SU-DHL-6 (cell line): ENCODE data around the gene KLRC1.

ENCODE experiments used
- H2AFZ ChIP-seq: fragments of 200-600 bp; sonication (generic); 2 replicates; pipeline ENCODE4 v1.6.1; 2014; ENCODE audit warnings: low read depth, mild to moderate bottlenecking, moderate library complexity, mixed read lengths, antibody characterized with exemption, low read length; ENCODE audit not compliant: severe bottlenecking
- H3F3A ChIP-seq: fragments of 200-600 bp; shearing (Covaris generic); 2 replicates; pipeline ENCODE4 v1.6.0; 2016; ENCODE audit warnings: antibody characterized with exemption, mild to moderate bottlenecking; ENCODE audit not compliant: insufficient read depth
- H3K27ac ChIP-seq: fragments of 200-600 bp; sonication (generic); 2 replicates; pipeline ENCODE4 v1.5.1; 2016; ENCODE audit warnings: low read depth, mild to moderate bottlenecking, low read length, moderate library complexity, mixed read lengths
- H3K27me3 ChIP-seq: fragments of 200-600 bp; sonication (generic), shearing (Covaris generic); 2 replicates; pipeline ENCODE4 v1.6.0; 2014; ENCODE audit warnings: mild to moderate bottlenecking, low read length
- H3K36me3 ChIP-seq: fragments of 200-600 bp; sonication (generic); 2 replicates; pipeline ENCODE4 v1.6.1; 2014; ENCODE audit warnings: mild to moderate bottlenecking, low read length, mixed read lengths
- H3K4me2 ChIP-seq: fragments of 300-600, 200-600 bp; shearing (Covaris generic), sonication (generic); 2 replicates; pipeline ENCODE4 v1.6.0; 2014; ENCODE audit warnings: low read length, low read depth, mild to moderate bottlenecking; ENCODE audit not compliant: poor library complexity, severe bottlenecking
- H3K4me3 ChIP-seq: fragments of 200-600 bp; sonication (generic); 2 replicates; pipeline ENCODE4 v1.5.1; 2014; ENCODE audit warnings: antibody characterized with exemption, low read length, mild to moderate bottlenecking, mixed read lengths; ENCODE audit not compliant: insufficient read depth, poor library complexity, severe bottlenecking
- H3K79me2 ChIP-seq: fragments of 200-600 bp; sonication (generic); 2 replicates; pipeline ENCODE4 v1.6.1; 2014; ENCODE audit warnings: mild to moderate bottlenecking, low read length, moderate library complexity; ENCODE audit not compliant: insufficient read depth
- H3K9ac ChIP-seq: fragments of 200-600 bp; sonication (generic); 2 replicates; pipeline ENCODE4 v1.7.0; 2014; ENCODE audit warnings: mild to moderate bottlenecking, low read length
- H3K9me2 ChIP-seq: fragments of 200-600 bp; sonication (generic); replicated peaks from 2 replicates; pipeline ENCODE4 v1.6.1; 2014; ENCODE audit warnings: low read length; ENCODE audit not compliant: insufficient read depth
- H3K9me3 ChIP-seq: fragments of 200-600 bp; sonication (generic); 2 replicates; pipeline ENCODE4 v1.6.1; 2014; ENCODE audit warnings: low read length, mixed read lengths; ENCODE audit not compliant: insufficient read depth
- H4K20me1 ChIP-seq: fragments of 200-600 bp; sonication (generic); 2 replicates; pipeline ENCODE4 v1.6.1; 2014; ENCODE audit warnings: low read depth, mild to moderate bottlenecking, antibody characterized with exemption, low read length, moderate library complexity, mixed read lengths
- CTCF ChIP-seq: fragments of 200-600 bp; sonication (generic); IDR thresholded peaks from one replicate; pipeline ENCODE4 v1.5.1; 2017; ENCODE audit warnings: antibody characterized with exemption, mild to moderate bottlenecking, low read length, moderate library complexity; ENCODE audit not compliant: insufficient read depth, poor library complexity, severe bottlenecking
- EZH2phosphoT487 ChIP-seq: fragments of 200-600 bp; sonication (generic), shearing (Covaris generic); conservative IDR thresholded peaks from 2 replicates; pipeline ENCODE4 v1.6.1; 2018; ENCODE audit warnings: mild to moderate bottlenecking, antibody characterized with exemption, low read length, moderate library complexity, mixed read lengths

The KLRC1 gene

GRCh38 chr12:10453156-10453555, at the start of gene KLRC1:
Gene KLRC1 (minus strand): TSS chr12:10453377. CDS start chr12:10451156, 2,221 bp downstream.
- Histone ChIP-seq H3K27ac (no peak within 1 kb of the TSS), H3F3A (no peaks in the 10 kb centered on the region), H3K9me3 (no peaks in the 10 kb centered on the region), H3K4me2 (no peak within 1 kb of the TSS), H3K27me3 (no peaks in the 10 kb centered on the region), H3K79me2 (no peaks in the 10 kb centered on the region), H2AFZ (no peak within 1 kb of the TSS), H3K9me2 (no peaks in the 10 kb centered on the region), H3K36me3 (no peaks in the 10 kb centered on the region), H3K4me3 (no peak within 1 kb of the TSS), H3K9ac (no peak within 1 kb of the TSS), H4K20me1 (no peaks in the 10 kb centered on the region)
- TF ChIP-seq EZH2phosphoT487 (no peak), CTCF (no peak)

DNA sequence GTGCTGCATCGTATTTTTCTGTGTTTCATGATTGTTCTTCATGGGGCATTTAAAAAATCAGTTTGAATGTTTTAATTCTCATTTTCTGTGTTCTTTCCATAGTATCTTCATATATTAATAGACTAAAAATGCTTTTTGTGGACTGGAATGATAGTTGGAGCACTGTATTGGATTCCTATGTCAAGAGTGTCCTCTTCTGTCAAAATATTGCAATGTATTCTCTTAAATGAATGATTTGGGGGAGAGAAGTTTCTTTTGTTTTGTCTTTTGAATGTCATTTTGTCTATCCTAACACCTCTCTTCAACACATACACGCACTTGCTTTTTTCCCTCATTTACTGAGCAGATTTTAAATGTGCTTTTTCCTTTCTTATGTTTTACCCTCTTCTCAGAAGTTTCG, 47.9 kb upstream of the KLRC1 start:
- no peaks in the 10 kb centered on the region for H3K79me2 ChIP-seq
- no peak overlapping the region for H3K4me2 ChIP-seq
- no peaks in the 10 kb centered on the region for H3K27me3 ChIP-seq
- H3K36me3 ChIP-seq = no peaks in the 10 kb centered on the region
- H2AFZ ChIP-seq = no peak overlapping the region
- H3K9me3 ChIP-seq = no peaks in the 10 kb centered on the region
- H4K20me1 ChIP-seq = no peaks in the 10 kb centered on the region
- H3K27ac ChIP-seq = no peak overlapping the region
- H3K4me3 ChIP-seq = no peak overlapping the region
- H3K9me2 ChIP-seq = no peaks in the 10 kb centered on the region
- H3K9ac ChIP-seq = no peak overlapping the region
- TF ChIP-seq EZH2phosphoT487 = no peak
- TF ChIP-seq CTCF = no peak
- H3F3A ChIP-seq = no peaks in the 10 kb centered on the region

DNA sequence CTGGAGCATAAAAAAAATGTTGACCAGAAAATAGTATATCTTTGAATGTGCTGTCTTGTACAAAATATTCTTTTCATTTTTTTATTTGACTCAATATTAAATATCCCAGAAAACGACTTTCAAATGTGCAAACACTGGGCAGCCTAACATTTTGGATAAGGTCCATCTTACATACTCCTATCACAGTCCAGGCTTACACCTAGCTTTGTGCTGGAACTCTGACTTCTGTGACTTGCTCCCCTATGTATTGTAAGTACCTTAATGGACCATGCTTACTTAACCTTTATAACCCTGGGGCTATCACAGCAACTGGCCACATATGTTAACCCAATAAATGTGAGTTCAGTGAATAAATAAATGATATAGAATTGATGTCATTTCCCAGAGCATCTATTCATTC, 44.9 kb upstream of the KLRC1 start:
- Histone ChIP-seq H3K79me2 (no peaks in the 10 kb centered on the region), H4K20me1 (no peaks in the 10 kb centered on the region), H3K9me3 (no peaks in the 10 kb centered on the region), H2AFZ (no peak overlapping the region), H3K9ac (no peak overlapping the region), H3K27me3 (no peaks in the 10 kb centered on the region), H3K9me2 (no peaks in the 10 kb centered on the region), H3K27ac (no peak overlapping the region), H3K36me3 (no peaks in the 10 kb centered on the region), H3K4me3 (no peak overlapping the region), H3F3A (no peaks in the 10 kb centered on the region), H3K4me2 (no peak overlapping the region)
- TF ChIP-seq EZH2phosphoT487 (no peak), CTCF (no peak)
